NCI-H460 (cell line): ENCODE results near the gene JMJD6. TPM values are rescaled to one million over a fixed set of nuclear protein-coding genes. Genes with fewer than 3 reads are reported as not detected.
"Not testable (repeated sequence)": the region's sequence is repeated elsewhere in the genome, so short reads cannot be mapped to it uniquely, and the experiment has no call there.

Experiments
- DNase-seq: peaks from one replicate; pipeline ENCODE4 v3.0.0-alpha.2; 2016; ENCODE audit warnings: low read depth; ENCODE audit errors: extremely low read depth
- total RNA-seq: library from RNA; depleted of rRNA; stranded (reverse); fragments of >200 nt; shearing (Covaris generic); gene quantifications from 2 replicates; pipeline ENCODE4 v1.2.3, GENCODE V29; 2014

The JMJD6 gene
- total RNA-seq, 1 experiment from 2014 or later: 20.9 TPM

DNA sequence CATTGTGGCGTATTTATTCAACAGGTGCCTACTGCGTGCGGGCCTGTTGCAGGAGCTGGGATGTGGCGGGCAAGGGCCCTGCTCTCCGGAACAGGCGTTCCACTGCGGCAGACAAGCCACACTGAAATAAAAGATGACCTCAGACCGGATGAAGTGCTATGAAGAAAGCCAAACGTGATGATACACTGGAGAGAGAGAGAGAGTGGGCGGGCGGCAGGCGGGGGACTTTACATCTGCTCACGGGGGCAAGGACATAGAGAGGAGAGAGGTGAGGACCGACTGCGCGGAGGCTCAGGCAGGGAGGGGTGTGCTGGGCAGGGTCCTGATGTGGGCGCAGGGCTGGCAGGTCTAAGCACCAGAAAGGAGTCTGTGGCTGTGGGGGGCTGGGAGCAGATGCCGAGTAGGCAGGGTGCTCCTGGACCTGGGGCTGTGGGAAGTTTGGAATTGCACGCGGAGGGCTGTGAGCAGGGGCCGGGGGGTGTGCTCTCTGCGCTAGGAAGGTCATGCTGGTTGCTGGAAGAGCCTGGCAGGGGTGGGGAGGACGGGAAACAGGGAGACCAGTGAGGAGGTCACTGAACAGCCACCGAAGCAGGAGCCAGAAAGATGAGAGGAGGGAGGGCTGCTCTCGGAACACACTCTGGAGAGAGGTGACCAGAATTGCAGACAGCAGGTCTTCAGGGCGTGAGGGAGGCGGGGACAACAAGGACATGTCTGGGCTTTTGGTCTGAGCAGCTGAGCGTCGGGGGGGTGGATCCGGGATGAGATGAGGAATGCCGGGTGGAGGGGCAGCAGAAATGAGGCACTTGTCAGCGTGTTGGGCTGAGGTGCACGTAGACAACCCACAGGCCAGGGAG lies 25.6 kb downstream of the JMJD6 start:
- DNase-seq: no peak

DNA sequence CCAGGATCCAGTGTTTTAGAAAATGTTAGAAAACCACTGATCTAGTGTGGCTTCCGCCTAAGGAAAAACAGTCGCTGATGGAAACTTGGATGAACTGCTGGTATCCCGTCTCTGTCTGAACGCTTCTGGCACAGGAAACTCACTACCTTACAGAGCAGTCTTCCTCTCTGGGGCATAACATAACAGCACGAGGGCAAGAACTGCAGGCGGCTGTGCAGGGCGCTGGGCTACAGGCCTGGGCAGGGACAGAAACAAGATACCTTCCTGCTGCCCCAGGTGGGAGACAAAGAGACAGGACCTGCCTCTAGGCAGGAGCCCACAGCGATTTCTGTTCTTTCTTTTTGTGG lies 26.2 kb downstream of the JMJD6 start:
- no peak for DNase-seq

- DNase-seq: not testable (repeated sequence)
These were observed 27.9 kb downstream of the JMJD6 start for GRCh38 chr17:76698466-76698977.

- no peak for DNase-seq
These were observed 28.5 kb downstream of the JMJD6 start for GRCh38 chr17:76697702-76698465.

DNA sequence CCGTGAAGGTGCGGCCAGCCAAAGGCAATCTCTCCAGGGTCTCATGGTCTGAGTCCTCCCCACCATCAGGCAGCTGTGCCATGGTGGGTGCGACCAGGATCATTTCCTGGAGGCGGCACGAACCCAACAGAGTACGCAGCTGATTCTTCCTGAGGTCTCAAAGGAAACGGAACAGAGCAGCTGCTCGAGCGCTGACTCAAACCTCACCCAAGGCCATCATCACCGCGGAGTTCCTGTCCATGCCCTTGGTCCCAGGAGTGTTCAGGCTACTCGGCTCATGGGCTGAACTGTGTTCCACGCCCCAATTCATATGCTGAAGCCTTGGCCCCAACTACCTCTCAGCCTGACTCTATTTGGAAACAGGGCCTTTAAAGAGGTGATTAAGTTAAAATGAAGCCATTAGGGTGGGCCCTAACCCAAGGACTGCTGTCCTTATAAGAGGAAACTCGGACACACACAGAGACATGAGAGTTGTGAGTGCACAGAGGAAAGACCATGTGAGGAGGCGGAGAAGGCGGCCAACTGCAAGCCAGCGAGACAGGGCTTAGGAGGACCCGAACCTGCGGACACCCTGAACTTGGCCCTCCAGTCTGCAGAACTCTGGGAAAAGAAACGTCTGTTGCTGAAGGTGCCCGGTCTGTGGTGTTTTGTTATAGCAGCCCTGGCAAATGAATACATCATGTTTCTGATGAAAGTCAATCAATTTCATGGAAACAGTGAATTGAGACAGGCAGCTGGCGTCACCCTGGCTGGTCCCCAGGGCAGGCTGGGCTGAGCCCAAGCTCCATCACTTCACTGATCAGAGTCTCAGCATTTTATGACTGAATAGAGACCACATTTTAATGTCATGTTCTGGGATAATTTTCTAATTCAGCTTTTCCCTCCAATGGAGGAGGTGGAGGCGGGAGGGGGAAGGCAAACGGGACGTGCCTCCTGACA lies 29.4 kb downstream of the JMJD6 start:
- DNase-seq: no peak

GRCh38 chr17:76695059-76695831 lies 31.2 kb downstream of the JMJD6 start:
- no peak for DNase-seq

DNA sequence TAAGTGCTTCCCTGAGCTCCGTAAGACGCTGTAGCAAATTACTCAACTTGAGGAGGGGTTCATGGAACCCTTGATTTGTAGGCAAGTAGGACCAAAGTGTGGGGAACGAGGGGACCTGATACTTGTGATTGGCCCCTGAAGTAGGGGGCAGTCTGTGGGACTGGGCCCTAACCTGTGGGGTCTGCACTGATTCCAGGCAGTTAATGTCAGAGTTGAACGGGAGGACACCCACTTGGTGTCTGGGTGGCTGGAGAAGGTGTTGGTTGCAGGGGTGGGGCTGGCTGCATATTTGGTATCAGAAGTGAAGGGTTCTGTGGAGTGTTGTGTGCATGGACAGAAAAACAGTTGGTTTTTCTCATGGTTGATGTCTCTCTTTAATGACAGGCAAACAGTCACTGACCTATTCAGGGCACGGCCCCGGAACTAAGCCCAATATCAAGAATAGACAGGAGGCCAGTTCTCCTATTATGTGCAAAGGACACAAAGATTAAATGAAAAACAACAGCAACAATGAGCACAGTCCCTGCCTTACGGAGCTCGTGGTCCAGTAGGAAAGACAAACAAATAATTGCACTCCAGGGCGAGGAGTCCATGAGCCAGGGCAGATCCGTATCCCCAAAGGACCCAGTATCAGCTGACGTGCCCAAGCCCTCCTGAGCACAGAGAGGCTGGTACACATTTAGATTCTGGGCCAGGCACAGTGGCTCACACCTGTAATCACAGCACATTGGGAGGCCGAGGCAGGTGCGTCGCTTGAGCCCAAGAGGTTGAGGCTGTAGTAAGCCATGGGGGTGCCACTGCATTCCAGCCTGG lies 34.8 kb downstream of the JMJD6 start:
- DNase-seq: no peak

DNA sequence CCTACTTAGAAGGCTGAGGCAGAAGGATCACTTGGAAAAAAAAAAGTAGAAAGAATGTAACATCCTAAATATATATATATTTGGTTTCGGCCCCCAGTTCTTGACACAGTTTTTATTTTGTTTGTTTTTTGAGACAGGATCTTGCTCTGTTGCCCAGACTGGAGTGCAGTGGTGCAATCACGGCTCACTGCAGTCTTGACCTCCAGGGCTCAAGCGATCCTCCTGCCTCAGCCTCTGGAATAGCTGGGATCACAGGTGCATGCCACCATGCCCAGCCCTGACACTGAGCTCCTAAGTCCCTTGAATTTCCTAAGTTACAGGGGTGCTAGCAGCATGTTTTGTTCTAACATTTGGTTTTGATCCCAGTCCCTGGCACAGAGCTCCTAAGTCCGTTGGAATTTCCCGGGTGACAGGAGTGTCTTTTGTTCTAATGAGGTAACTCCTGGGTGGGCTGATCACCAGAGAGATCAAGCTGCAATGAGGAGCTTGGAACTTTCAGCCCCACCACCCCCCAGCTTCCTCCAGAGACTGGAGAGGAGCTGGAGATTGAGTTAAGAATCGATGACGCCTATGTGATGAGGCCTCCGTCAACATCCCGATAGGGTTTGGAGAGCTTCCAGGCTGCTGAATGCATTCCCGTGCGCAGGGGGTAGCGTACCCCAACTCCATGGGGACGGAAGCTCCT lies 35.7 kb downstream of the JMJD6 start:
- no peak for DNase-seq

DNA sequence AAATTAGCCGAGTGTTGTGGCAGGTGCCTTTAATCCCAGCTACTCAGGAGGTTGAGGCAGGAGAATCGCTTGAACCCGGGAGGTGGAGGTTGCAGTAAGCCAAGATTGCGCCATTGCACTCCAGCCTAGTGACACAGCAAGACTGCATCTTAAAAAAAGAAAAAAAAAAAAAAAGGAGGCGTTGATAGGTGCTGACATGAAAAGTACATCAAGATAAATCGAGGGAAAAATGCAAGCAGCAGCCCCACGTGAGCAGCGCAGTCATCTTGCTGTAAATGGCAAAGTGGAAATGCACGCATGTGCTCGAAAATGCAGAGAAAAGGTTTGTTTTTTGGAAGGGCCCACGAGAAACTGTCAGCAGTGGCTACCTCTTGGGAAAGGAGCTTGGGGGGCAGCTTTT lies 36.5 kb downstream of the JMJD6 start:
- DNase-seq: no peak

GRCh38 chr17:76688165-76688622 lies 38.2 kb downstream of the JMJD6 start:
- DNase-seq: no peak

DNA sequence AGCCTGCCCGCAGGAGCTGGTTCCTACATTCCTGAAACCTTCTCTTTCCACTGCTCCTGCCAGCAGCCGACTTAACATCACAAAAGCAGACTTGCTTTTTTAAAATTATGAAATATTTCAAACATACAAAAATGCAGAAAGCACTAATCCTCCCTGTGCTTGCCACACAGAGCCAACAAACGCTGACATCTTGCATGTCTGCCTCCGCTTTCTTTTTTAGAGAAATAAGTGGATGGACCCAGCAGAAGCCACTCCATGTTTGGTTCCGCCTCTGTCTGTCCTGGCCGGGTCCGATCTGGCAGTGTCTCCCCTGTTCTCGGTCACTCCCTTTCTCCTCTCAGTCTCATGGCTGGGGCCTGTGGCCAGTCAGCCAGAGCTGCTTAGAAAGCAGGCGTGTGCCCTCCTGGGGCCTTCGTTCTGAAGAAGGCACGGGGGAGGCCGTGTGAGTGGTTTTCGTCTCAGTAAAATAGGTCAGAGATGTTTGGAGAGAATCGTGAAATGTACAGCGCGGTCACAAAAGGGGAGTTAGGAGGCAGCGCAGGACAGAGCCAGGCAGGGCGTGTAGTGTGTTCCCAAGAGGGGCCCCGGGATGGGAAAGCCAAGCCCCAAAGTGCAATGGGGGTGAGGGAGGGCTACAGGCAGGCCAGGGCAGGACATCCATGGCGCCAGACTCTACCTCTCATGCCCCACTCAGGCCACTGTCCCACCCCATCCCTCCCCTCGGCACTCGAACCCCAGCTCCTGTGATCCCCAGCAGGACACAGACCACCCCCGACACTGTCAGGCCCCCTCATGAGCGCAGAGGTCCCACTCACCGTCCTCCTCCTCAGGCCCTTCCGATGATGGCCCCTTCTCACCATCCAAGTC lies 38.9 kb downstream of the JMJD6 start:
- no peak for DNase-seq

GRCh38 chr17:76686538-76687297 lies 39.7 kb downstream of the JMJD6 start:
- no peak for DNase-seq

GRCh38 chr17:76685846-76686245 lies 40.6 kb downstream of the JMJD6 start:
- no peak for DNase-seq

- no peak for DNase-seq
These were observed 41.0 kb downstream of the JMJD6 start for GRCh38 chr17:76685366-76685765.

DNA sequence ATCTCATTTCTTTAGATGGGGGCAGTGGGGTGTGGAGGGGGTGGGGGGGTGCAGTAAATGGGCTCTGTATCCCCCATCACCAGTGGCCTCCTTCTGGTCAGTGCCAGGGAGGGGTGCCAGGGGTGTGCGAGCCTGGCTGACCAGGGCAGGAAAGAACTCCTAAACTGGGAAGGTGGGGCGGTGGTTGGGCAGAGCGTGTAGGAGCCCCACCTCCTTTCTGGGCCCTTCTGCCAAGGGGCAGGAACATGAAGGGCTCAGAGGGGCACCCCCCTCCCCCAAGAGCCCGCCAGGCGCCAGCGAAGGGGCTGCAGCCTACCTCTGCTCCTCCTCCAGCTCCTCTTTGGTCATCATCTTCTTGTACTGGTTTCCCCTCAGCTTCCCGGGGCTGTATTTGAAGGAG lies 41.6 kb downstream of the JMJD6 start:
- no peak for DNase-seq

- DNase-seq: no peak
These were observed 42.3 kb downstream of the JMJD6 start for GRCh38 chr17:76683921-76684745.
